Lower lobe of right lung (tissue), 2 donors: ENCODE data around the gene CABP5. TPM values are rescaled to one million over a fixed set of nuclear protein-coding genes. Genes with fewer than 3 reads are reported as not detected.

ENCODE experiments used
- ATAC-seq, 2 donors: fragments of 200-7000 bp; cut with Tn5 transposase; one replicate each; pipeline ENCODE4 v1.9.1; 2020 to 2022; ENCODE audit warnings: mild to moderate bottlenecking in 2 of 2, moderate library complexity in 2 of 2
- DNase-seq: peaks from one replicate; pipeline ENCODE4 v3.0.0-alpha.2; 2020
- H3K27ac ChIP-seq: fragments of 200-600 bp; one replicate; pipeline ENCODE4 v1.8.0; 2022
- H3K27me3 ChIP-seq: fragments of 200-600 bp; one replicate; pipeline ENCODE4 v1.8.0; 2022; ENCODE audit warnings: low read depth
- H3K36me3 ChIP-seq: fragments of 200-600 bp; one replicate; pipeline ENCODE4 v1.8.0; 2022; ENCODE audit warnings: mild to moderate bottlenecking
- H3K4me1 ChIP-seq: fragments of 200-600 bp; one replicate; pipeline ENCODE4 v1.8.0; 2022
- H3K4me3 ChIP-seq: fragments of 200-600 bp; one replicate; pipeline ENCODE4 v1.8.0; 2022; ENCODE audit warnings: mild to moderate bottlenecking
- H3K9me3 ChIP-seq: fragments of 200-600 bp; one replicate; pipeline ENCODE4 v1.8.0; 2022
- CTCF ChIP-seq: fragments of 200-600 bp; IDR thresholded peaks from one replicate; pipeline ENCODE4 v1.8.0; 2022; ENCODE audit warnings: antibody characterized with exemption, mild to moderate bottlenecking
- intact Hi-C: fragments of 100-400 bp; cut with DNase I; formaldehyde crosslinking; loops from one replicate; pipeline ENCODE4 v1.11.0; 2022
- total RNA-seq: library from RNA; stranded (reverse); fragmentation: NEBNext Ultra II Directional; extraction: Animal tissue kit (Norgen Biotek cat#: 25700); gene quantifications from one replicate; pipeline ENCODE4 v1.2.1, GENCODE V29; 2021
- donor health status: DM: no; HTN: yes; CAD: no; lungs with severe emphysema.

Gene CABP5
- total RNA-seq, 1 donor from 2014 or later, result not detected

DNA sequence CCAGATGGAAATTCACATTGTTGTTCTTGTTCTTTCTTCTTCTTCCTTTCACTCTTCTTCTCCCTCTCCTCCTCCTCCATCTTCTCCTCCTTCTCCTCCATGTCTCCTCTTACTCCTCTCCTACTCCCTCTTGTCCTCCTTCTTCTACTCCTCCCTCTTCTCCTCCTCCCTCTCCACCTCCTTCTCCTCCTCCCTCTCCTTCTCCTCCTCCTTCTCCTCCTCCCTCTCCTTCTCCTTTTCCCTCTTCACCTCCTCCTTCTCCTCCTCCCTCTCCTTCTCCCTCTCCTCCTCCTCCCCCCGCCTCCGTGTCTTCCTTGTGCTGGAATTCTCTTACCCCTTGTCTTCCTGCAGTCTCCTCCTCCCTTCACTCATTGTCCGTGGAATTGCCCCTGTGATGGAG is 18.4 kb downstream of the CABP5 start:
- H3K27me3 ChIP-seq, result no peaks in the 10 kb centered on the region
- no peak overlapping the region for H3K27ac ChIP-seq
- H3K4me3 ChIP-seq, result no peak overlapping the region
- DNase-seq (no peak), ATAC-seq (no peak)
- intact Hi-C loops, result no loop called here
- H3K36me3 ChIP-seq, result no peaks in the 10 kb centered on the region
- TF ChIP-seq CTCF, result no peak
- no peaks in the 10 kb centered on the region for H3K4me1 ChIP-seq
- H3K9me3 ChIP-seq, result no peaks in the 10 kb centered on the region

- no peak for DNase-seq
- Histone ChIP-seq H3K36me3 (no peaks in the 10 kb centered on the region), H3K27me3 (no peaks in the 10 kb centered on the region), H3K4me3 (no peak overlapping the region), H3K27ac (no peak overlapping the region), H3K9me3 (no peaks in the 10 kb centered on the region), H3K4me1 (no peaks in the 10 kb centered on the region)
- no peak for TF ChIP-seq CTCF
- no peak for ATAC-seq
- intact Hi-C loops, result no loop called here
Observed at GRCh38 chr19:48023518-48023917, 20.4 kb downstream of the CABP5 start.

GRCh38 chr19:48023011-48023410 is 20.9 kb downstream of the CABP5 start:
- intact Hi-C loops, result no loop called here
- Histone ChIP-seq H3K4me1 (no peaks in the 10 kb centered on the region), H3K4me3 (no peak overlapping the region), H3K9me3 (no peaks in the 10 kb centered on the region), H3K36me3 (no peaks in the 10 kb centered on the region), H3K27ac (no peak overlapping the region), H3K27me3 (no peaks in the 10 kb centered on the region)
- DNase-seq (no peak), ATAC-seq (no peak)
- no peak for TF ChIP-seq CTCF

GRCh38 chr19:48020686-48021085 is 23.2 kb downstream of the CABP5 start:
- no peak for TF ChIP-seq CTCF
- DNase-seq, result no peak
- intact Hi-C loops, result no loop called here

GRCh38 chr19:48010932-48011758 is 32.7 kb downstream of the CABP5 start:
- H3K4me3 ChIP-seq, result no peak overlapping the region

More at GRCh38 chr19:48020686-48021085, 23.2 kb downstream of the CABP5 start:
- H3K27ac ChIP-seq, result no peak overlapping the region
- no peak overlapping the region for H3K4me3 ChIP-seq
- H3K27me3 ChIP-seq, result peaks cover 6% of the 10 kb centered on the region
- no peak for ATAC-seq
- H3K4me1 ChIP-seq, result no peaks in the 10 kb centered on the region
- no peaks in the 10 kb centered on the region for H3K36me3 ChIP-seq
- no peaks in the 10 kb centered on the region for H3K9me3 ChIP-seq

More at GRCh38 chr19:48010932-48011758, 32.7 kb downstream of the CABP5 start:
- no peak for TF ChIP-seq CTCF
- no peaks in the 10 kb centered on the region for H3K9me3 ChIP-seq
- H3K4me1 ChIP-seq, result no peaks in the 10 kb centered on the region
- no peaks in the 10 kb centered on the region for H3K36me3 ChIP-seq
- no peak overlapping the region for H3K27ac ChIP-seq
- no peak for ATAC-seq
- intact Hi-C loops, result no loop called here
- peaks cover 14% of the 10 kb centered on the region for H3K27me3 ChIP-seq
- DNase-seq, result no peak
